Testis (tissue), 2 donors: ENCODE results near the gene WFS1.

Source experiments
- CTCF ChIP-seq, 3 experiments: fragments of 450-650 bp in 2 of 3; fragments of 200-600 bp in 1 of 3; sonication (generic) in 1 of 3; IDR thresholded peaks; one replicate each; pipeline ENCODE4 v1.5.1; 2016 to 2019; ENCODE audit warnings: antibody characterized with exemption in 3 of 3, mild to moderate bottlenecking in 2 of 3, moderate library complexity in 1 of 3
- POLR2A ChIP-seq: fragments of 450-650 bp; IDR thresholded peaks from one replicate; pipeline ENCODE4 v1.6.1; 2017; ENCODE audit warnings: antibody characterized with exemption, mild to moderate bottlenecking, moderate library complexity

- TF ChIP-seq CTCF (IDR thresholded peaks at IDR 0.05) (no peak), POLR2A (no peak)
Observed at GRCh38 chr4:6291784-6292297, 22.2 kb downstream of the WFS1 start.
